Kidney epithelial cell (primary cell): ENCODE results near the gene ATP6V1B1. TPM values are rescaled to one million over a fixed set of nuclear protein-coding genes. Genes with fewer than 3 reads are reported as not detected.

Experiments
- DNase-seq: peaks from one replicate; pipeline ENCODE4 v3.0.0-alpha.2; 2010; ENCODE audit warnings: low read depth
- H3K27me3 ChIP-seq: 2 replicates; pipeline ENCODE4 v1.6.0; 2011; ENCODE audit warnings: low read length; ENCODE audit not compliant: control insufficient read depth, insufficient read depth
- H3K36me3 ChIP-seq: 2 replicates; pipeline ENCODE4 v1.5.1; 2011; ENCODE audit warnings: low read length; ENCODE audit not compliant: control insufficient read depth, insufficient read depth
- H3K4me3 ChIP-seq: 2 replicates; pipeline ENCODE4 v1.5.1; 2011; ENCODE audit warnings: low read depth, mild to moderate bottlenecking, control low read depth, low read length
- CTCF ChIP-seq: IDR thresholded peaks from 2 replicates; pipeline ENCODE4 v1.5.1; 2011; ENCODE audit warnings: mild to moderate bottlenecking, moderate library complexity, low read length, control low read depth, inconsistent platforms; ENCODE audit not compliant: insufficient read depth, poor library complexity, severe bottlenecking
- total RNA-seq: library from RNA; depleted of rRNA; stranded (reverse); fragments of >200 nt; gene quantifications from 2 replicates; pipeline ENCODE4 v1.2.3, GENCODE V29; 2015

Gene ATP6V1B1
- total RNA-seq, 1 donor from 2014 or later: not detected

- TF ChIP-seq CTCF: no peak
- H3K4me3 ChIP-seq: no peak overlapping the region
- H3K27me3 ChIP-seq: peaks cover 81% of the 10 kb centered on the region
- H3K36me3 ChIP-seq: no peaks in the 10 kb centered on the region
- no peak for DNase-seq
Measured at GRCh38 chr2:70888923-70889715, 46.6 kb upstream of the ATP6V1B1 start.

GRCh38 chr2:70889716-70890037, 46.0 kb upstream of the ATP6V1B1 start:
- no peak for DNase-seq
- TF ChIP-seq CTCF: no peak
- Histone ChIP-seq H3K27me3 (peaks cover 81% of the 10 kb centered on the region), H3K36me3 (no peaks in the 10 kb centered on the region), H3K4me3 (no peak overlapping the region)

GRCh38 chr2:70890469-70891065, 45.1 kb upstream of the ATP6V1B1 start:
- Histone ChIP-seq H3K4me3 (no peak overlapping the region), H3K36me3 (no peaks in the 10 kb centered on the region), H3K27me3 (peaks cover 85% of the 10 kb centered on the region)
- no peak for DNase-seq
- no peak for TF ChIP-seq CTCF

GRCh38 chr2:70891572-70892357, 43.9 kb upstream of the ATP6V1B1 start:
- Histone ChIP-seq H3K36me3 (no peaks in the 10 kb centered on the region), H3K27me3 (peaks cover 90% of the 10 kb centered on the region), H3K4me3 (no peak overlapping the region)
- no peak for DNase-seq
- no peak for TF ChIP-seq CTCF

GRCh38 chr2:70892750-70893149, 43.0 kb upstream of the ATP6V1B1 start:
- Histone ChIP-seq H3K36me3 (no peaks in the 10 kb centered on the region), H3K4me3 (no peak overlapping the region), H3K27me3 (peaks cover 91% of the 10 kb centered on the region)
- TF ChIP-seq CTCF: no peak
- DNase-seq: no peak
